ENCODE measurements around the gene ALOX15. TPM values are rescaled to one million over a fixed set of nuclear protein-coding genes. Genes with fewer than 3 reads are reported as not detected.

Gene ALOX15
- total and polyA plus RNA-seq, 10 of the 15 experiments (the other 5 are each of a cell fraction or from before 2014, with no cell fraction given), result 0.05 to 1.0 (median 0.24) TPM

DNA sequence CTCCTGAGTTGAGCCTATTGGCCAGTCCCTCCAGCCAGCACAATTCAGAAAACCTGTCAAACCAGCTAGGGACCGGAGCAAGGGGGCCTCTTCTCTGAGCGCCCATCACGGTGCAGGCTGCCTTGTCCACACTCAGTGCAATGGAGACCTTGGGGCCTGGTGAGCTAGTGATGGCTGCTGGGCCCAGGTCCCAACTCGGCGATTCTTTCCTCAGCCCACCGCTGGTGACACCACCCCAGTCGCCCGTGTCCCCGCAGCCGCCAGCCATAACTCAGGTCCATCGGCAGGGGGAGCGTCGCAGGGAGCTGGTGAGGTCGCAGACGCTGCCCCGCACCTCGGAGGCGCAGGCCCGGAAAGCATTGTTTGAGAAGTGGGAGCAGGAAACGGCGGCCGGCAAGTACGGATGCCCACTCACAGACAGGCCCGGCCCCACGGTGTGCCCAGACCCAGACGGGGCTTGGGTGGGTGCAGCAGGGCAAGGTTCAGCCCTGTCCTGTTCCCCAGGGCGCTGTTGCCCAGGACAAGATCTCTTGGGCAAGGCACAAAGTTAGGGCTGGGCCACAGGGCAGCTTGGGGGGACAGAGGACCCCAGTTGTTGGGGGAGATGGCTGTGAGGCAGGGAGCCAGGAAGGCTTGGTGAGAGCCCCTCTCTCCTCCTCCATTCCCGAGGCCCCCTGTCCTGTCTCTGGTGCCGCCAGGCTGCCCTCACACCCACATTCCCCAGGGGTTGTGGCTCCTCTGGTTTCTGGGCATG, 46.4 kb downstream of the ALOX15 start:
- H3K36me3 ChIP-seq (ENCODE audit: control insufficient read depth in 2 of 2, insufficient read depth in 2 of 2, low read length in 1 of 2), result no peaks in the 10 kb centered on the region
- in situ Hi-C loops (cut with MboI), result no loop called here
- no peak overlapping the region for H3K27ac ChIP-seq (ENCODE audit: control insufficient read depth, insufficient read depth)
- H3K9ac ChIP-seq (ENCODE audit: control insufficient read depth, insufficient read depth, low read length), result no peak overlapping the region
- H3K79me2 ChIP-seq (ENCODE audit: control insufficient read depth, insufficient read depth, low read length), result no peaks in the 10 kb centered on the region
- RAD21 ChIA-PET (ENCODE audit: unreplicated experiment), result no interaction called here
- H3K27me3 ChIP-seq (replicated peaks in 1 of 2; ENCODE audit: control insufficient read depth in 2 of 2, insufficient read depth in 2 of 2, low read length in 1 of 2), result peaks cover 3 to 4% of the 10 kb centered on the region in 2 experiments; a peak in 3 of 4 replicates
- no TSS peak for BruUV-seq (replicated peaks)
- H3K4me1 ChIP-seq (ENCODE audit: control insufficient read depth, insufficient read depth, low read length), result no peaks in the 10 kb centered on the region
- SMC1A ChIA-PET (ENCODE audit: uncharacterized antibody, unreplicated experiment), result no interaction called here
- WGBS (ENCODE audit: insufficient coverage, insufficient replicate concordance, low lambda C conversion rate, missing lambda C conversion rate), result 13% methylated on average over 29 of the region's 29 CpGs
- ATAC-seq, result peak; percentile 89
- no peaks in the 10 kb centered on the region for H4K20me1 ChIP-seq (ENCODE audit: control insufficient read depth, insufficient read depth)
- intact Hi-C loops (cut with micrococcal nuclease; ENCODE audit: unreplicated experiment), result no loop called here
- FAIRE-seq, result no peak
- H3K4me3 ChIP-seq, result no peak overlapping the region
- POLR2A ChIA-PET, result no interaction called here
- no peak for TF ChIP-seq RFX5 (IDR thresholded peaks at IDR 0.05; ENCODE audit: low read depth, low read length)
- no peak for TF ChIP-seq TAF1 (IDR thresholded peaks at IDR 0.05; ENCODE audit: borderline replicate concordance, low read depth, low read length)
- no peak for TF ChIP-seq CEBPB (IDR thresholded peaks at IDR 0.05; ENCODE audit: borderline replicate concordance in 1 of 2, low read depth in 2 of 2, low read length in 2 of 2)
- no peak for TF ChIP-seq ETV6 (conservative IDR thresholded peaks at IDR 0.05 in 1 of 2, IDR thresholded peaks at IDR 0.05 in 1 of 2; ENCODE audit: borderline replicate concordance in 1 of 2, low read depth in 1 of 2)
- no peak for TF ChIP-seq MAX (IDR thresholded peaks at IDR 0.05; ENCODE audit: low read depth, low read length)
- no peak for TF ChIP-seq MYC (IDR thresholded peaks at IDR 0.05; ENCODE audit: insufficient read depth, insufficient read length, insufficient replicate concordance, low read length, severe bottlenecking)
- TF ChIP-seq KAT2A (conservative IDR thresholded peaks at IDR 0.05; ENCODE audit: control insufficient read depth, low read depth, low read length), result no peak
- peak; percentile 22; the same call in 1 of the 2 replicates for TF ChIP-seq SMC3 (IDR thresholded peaks at IDR 0.05; ENCODE audit: borderline replicate concordance, low read length)
- TF ChIP-seq CTCF (IDR thresholded peaks at IDR 0.05 in 2 of 3, conservative IDR thresholded peaks at IDR 0.05 in 1 of 3; ENCODE audit: control insufficient read depth in 2 of 3, extremely low read depth in 1 of 3, insufficient read depth in 1 of 3, low read depth in 3 of 3, low read length in 3 of 3), result peak; percentile 23 to 46 (median 33); a peak in 5 of 6 replicates
- TF ChIP-seq ZNF384 (IDR thresholded peaks at IDR 0.05; ENCODE audit: borderline replicate concordance, low read depth, low read length), result no peak
- no peak for TF ChIP-seq EED (IDR thresholded peaks at IDR 0.05; ENCODE audit: low read depth)
- TF ChIP-seq CBFB (IDR thresholded peaks at IDR 0.05; ENCODE audit: low read depth), result no peak
- TF ChIP-seq GABPA (IDR thresholded peaks at IDR 0.05; ENCODE audit: low read depth), result no peak
- CTCF ChIA-PET, result interaction anchor here (0.8 to 0.9 kb wide), 2 partner anchors 78 to 174 kb away, joined by 3 read pairs; no protein-coding TSS in a partner anchor
- DNase-seq (ENCODE audit: low read depth, low spot score), result no peak
- no peaks in the 10 kb centered on the region for H3K9me3 ChIP-seq (replicated peaks; ENCODE audit: control insufficient read depth, insufficient read depth, low read length)
- no peak overlapping the region for H2AFZ ChIP-seq (ENCODE audit: control insufficient read depth, low read depth, low read length)
- no peak overlapping the region for H3K4me2 ChIP-seq (ENCODE audit: control insufficient read depth, insufficient read depth)
